OCI-LY3 (cell line): Measurements from ENCODE around the gene DYNLRB1.

Source experiments
- H2AFZ ChIP-seq: fragments of 200-600, 300-600 bp; shearing (Covaris generic); 2 replicates; pipeline ENCODE4 v1.6.0; 2014; ENCODE audit warnings: antibody characterized with exemption, low read depth, low read length
- H3K27ac ChIP-seq: fragments of 200-600, 300-600 bp; sonication (generic); 2 replicates; pipeline ENCODE4 v1.5.1; 2014; ENCODE audit warnings: mild to moderate bottlenecking, low read length, moderate library complexity, mixed read lengths
- H3K27me3 ChIP-seq: fragments of 200-600, 300-600 bp; sonication (generic); 2 replicates; pipeline ENCODE4 v1.6.1; 2014; ENCODE audit warnings: low read depth, low read length, mixed read lengths
- H3K36me3 ChIP-seq: fragments of 200-600, 300-600 bp; sonication (generic); replicated peaks from 2 replicates; pipeline ENCODE3; 2014; ENCODE audit warnings: low read depth, low read length, mixed read lengths
- H3K4me1 ChIP-seq: fragments of 300-600, 200-600 bp; sonication (generic); 2 replicates; pipeline ENCODE4 v1.6.1; 2014; ENCODE audit warnings: low read length, mixed read lengths
- H3K4me2 ChIP-seq: fragments of 200-600, 300-600 bp; sonication (generic); 2 replicates; pipeline ENCODE4 v1.6.1; 2014; ENCODE audit warnings: low read length, mixed read lengths
- H3K4me3 ChIP-seq: fragments of 300-600, 200-600 bp; sonication (generic); 2 replicates; pipeline ENCODE4 v1.5.1; 2014; ENCODE audit warnings: antibody characterized with exemption, mild to moderate bottlenecking, low read length, moderate library complexity
- H3K79me2 ChIP-seq: fragments of 300-600, 200-600 bp; shearing (Covaris generic); 2 replicates; pipeline ENCODE4 v1.6.1; 2014; ENCODE audit warnings: mild to moderate bottlenecking, low read length, mixed read lengths
- H3K9ac ChIP-seq: fragments of 300-600, 200-600 bp; shearing (Covaris generic); 2 replicates; pipeline ENCODE4 v1.6.0; 2014; ENCODE audit warnings: mild to moderate bottlenecking, low read length, moderate library complexity
- H3K9me3 ChIP-seq: fragments of 200-600, 300-600 bp; shearing (Covaris generic); 2 replicates; pipeline ENCODE4 v1.6.1; 2014; ENCODE audit warnings: low read length, mixed read lengths; ENCODE audit not compliant: insufficient read depth
- H4K20me1 ChIP-seq: fragments of 200-600, 300-600 bp; sonication (generic); 2 replicates; pipeline ENCODE4 v1.6.1; 2016; ENCODE audit warnings: low read length, mixed read lengths; ENCODE audit not compliant: insufficient read depth
- EZH2phosphoT487 ChIP-seq: fragments of 200-600 bp; shearing (Covaris generic); IDR thresholded peaks from 2 replicates; pipeline ENCODE4 v1.6.1; 2018; ENCODE audit warnings: antibody characterized with exemption, mixed run types, low read depth
- TF ChIP-seq, protein P1 (sequence below): fragments of 200-600, 300-600 bp; sonication (generic); IDR thresholded peaks from 2 replicates; pipeline ENCODE4 v1.5.1; 2014; ENCODE audit warnings: antibody characterized with exemption, low read length, low read depth

The DYNLRB1 gene

GRCh38 chr20:34585019-34585418 is 68.8 kb downstream of the DYNLRB1 start:
- no peaks in the 10 kb centered on the region for H3K27me3 ChIP-seq
- H3K4me1 ChIP-seq = peaks cover 24% of the 10 kb centered on the region
- TF ChIP-seq, protein P1, sequence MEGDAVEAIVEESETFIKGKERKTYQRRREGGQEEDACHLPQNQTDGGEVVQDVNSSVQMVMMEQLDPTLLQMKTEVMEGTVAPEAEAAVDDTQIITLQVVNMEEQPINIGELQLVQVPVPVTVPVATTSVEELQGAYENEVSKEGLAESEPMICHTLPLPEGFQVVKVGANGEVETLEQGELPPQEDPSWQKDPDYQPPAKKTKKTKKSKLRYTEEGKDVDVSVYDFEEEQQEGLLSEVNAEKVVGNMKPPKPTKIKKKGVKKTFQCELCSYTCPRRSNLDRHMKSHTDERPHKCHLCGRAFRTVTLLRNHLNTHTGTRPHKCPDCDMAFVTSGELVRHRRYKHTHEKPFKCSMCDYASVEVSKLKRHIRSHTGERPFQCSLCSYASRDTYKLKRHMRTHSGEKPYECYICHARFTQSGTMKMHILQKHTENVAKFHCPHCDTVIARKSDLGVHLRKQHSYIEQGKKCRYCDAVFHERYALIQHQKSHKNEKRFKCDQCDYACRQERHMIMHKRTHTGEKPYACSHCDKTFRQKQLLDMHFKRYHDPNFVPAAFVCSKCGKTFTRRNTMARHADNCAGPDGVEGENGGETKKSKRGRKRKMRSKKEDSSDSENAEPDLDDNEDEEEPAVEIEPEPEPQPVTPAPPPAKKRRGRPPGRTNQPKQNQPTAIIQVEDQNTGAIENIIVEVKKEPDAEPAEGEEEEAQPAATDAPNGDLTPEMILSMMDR = no peak
- TF ChIP-seq EZH2phosphoT487 = no peak
- H3K36me3 ChIP-seq = peaks cover 24% of the 10 kb centered on the region
- no peak overlapping the region for H3K9ac ChIP-seq
- no peak overlapping the region for H3K4me2 ChIP-seq
- no peaks in the 10 kb centered on the region for H3K9me3 ChIP-seq
- no peaks in the 10 kb centered on the region for H4K20me1 ChIP-seq
- H3K27ac ChIP-seq = no peak overlapping the region
- H3K79me2 ChIP-seq = no peaks in the 10 kb centered on the region
- no peak overlapping the region for H3K4me3 ChIP-seq
- no peak overlapping the region for H2AFZ ChIP-seq

GRCh38 chr20:34586488-34587163 is 70.4 kb downstream of the DYNLRB1 start:
- no peaks in the 10 kb centered on the region for H3K79me2 ChIP-seq
- no peaks in the 10 kb centered on the region for H3K9me3 ChIP-seq
- no peak overlapping the region for H3K9ac ChIP-seq
- H3K4me3 ChIP-seq = no peak overlapping the region
- H4K20me1 ChIP-seq = no peaks in the 10 kb centered on the region
- H3K4me1 ChIP-seq = peaks cover 8% of the 10 kb centered on the region
- no peak overlapping the region for H3K4me2 ChIP-seq
- H3K27ac ChIP-seq = no peak overlapping the region
- H3K36me3 ChIP-seq = peaks cover 14% of the 10 kb centered on the region
- H3K27me3 ChIP-seq = no peaks in the 10 kb centered on the region
- TF ChIP-seq, protein P1 = no peak
- no peak for TF ChIP-seq EZH2phosphoT487
- no peak overlapping the region for H2AFZ ChIP-seq
